Activated T-cell treated with anti-CD3 and anti-CD28 coated beads for 1 hour (primary cell): ENCODE measurements around the gene HHAT.
"Not testable (repeated sequence)": the region's sequence is repeated elsewhere in the genome, so short reads cannot be mapped to it uniquely, and the experiment has no call there.

Experiments used
- DNase-seq: peaks from one replicate; pipeline ENCODE4 v3.0.0-alpha.2; 2020; ENCODE audit warnings: low read depth

Gene HHAT

GRCh38 chr1:210313921-210314320 lies 14.8 kb upstream of the HHAT start:
- DNase-seq = no peak

GRCh38 chr1:210315529-210315928 lies 13.2 kb upstream of the HHAT start:
- no peak for DNase-seq

- no peak for DNase-seq
These were observed 7.6 kb upstream of the HHAT start for GRCh38 chr1:210321131-210321530.

- no peak for DNase-seq
These were observed 7.2 kb upstream of the HHAT start for GRCh38 chr1:210321552-210321951.

- no peak for DNase-seq
These were observed 4.7 kb upstream of the HHAT start for GRCh38 chr1:210323957-210324356.

- DNase-seq = no peak
These were observed 3.6 kb upstream of the HHAT start for GRCh38 chr1:210325026-210325670.

- DNase-seq = no peak
These were observed 513 bp upstream of the HHAT start for GRCh38 chr1:210328032-210328745.

GRCh38 chr1:210330279-210330866 lies 1.7 kb downstream of the HHAT start:
- DNase-seq = no peak

GRCh38 chr1:210332233-210332632 lies 3.5 kb downstream of the HHAT start:
- no peak for DNase-seq

- no peak for DNase-seq
These were observed 4.2 kb downstream of the HHAT start for GRCh38 chr1:210332719-210333398.

GRCh38 chr1:210335001-210335400 lies 6.3 kb downstream of the HHAT start:
- no peak for DNase-seq

GRCh38 chr1:210336362-210336761 lies 7.7 kb downstream of the HHAT start:
- no peak for DNase-seq

GRCh38 chr1:210339500-210339899 lies 10.8 kb downstream of the HHAT start:
- DNase-seq = no peak

GRCh38 chr1:210340311-210340710 lies 11.6 kb downstream of the HHAT start:
- no peak for DNase-seq

- no peak for DNase-seq
These were observed 12.1 kb downstream of the HHAT start for GRCh38 chr1:210340841-210341240.

GRCh38 chr1:210342986-210343780 lies 14.5 kb downstream of the HHAT start:
- no peak for DNase-seq

- no peak for DNase-seq
These were observed 16.0 kb downstream of the HHAT start for GRCh38 chr1:210344706-210345105.

GRCh38 chr1:210347112-210347511 lies 18.4 kb downstream of the HHAT start:
- no peak for DNase-seq

GRCh38 chr1:210351496-210351895 lies 22.8 kb downstream of the HHAT start:
- no peak for DNase-seq

- DNase-seq = no peak
These were observed 23.9 kb downstream of the HHAT start for GRCh38 chr1:210352575-210352974.

GRCh38 chr1:210354305-210354704 lies 25.6 kb downstream of the HHAT start:
- DNase-seq = not testable (repeated sequence)

- DNase-seq = no peak
These were observed 29.9 kb downstream of the HHAT start for GRCh38 chr1:210358626-210359025.
